ENCODE measurements around the gene VPS13C.

DNA sequence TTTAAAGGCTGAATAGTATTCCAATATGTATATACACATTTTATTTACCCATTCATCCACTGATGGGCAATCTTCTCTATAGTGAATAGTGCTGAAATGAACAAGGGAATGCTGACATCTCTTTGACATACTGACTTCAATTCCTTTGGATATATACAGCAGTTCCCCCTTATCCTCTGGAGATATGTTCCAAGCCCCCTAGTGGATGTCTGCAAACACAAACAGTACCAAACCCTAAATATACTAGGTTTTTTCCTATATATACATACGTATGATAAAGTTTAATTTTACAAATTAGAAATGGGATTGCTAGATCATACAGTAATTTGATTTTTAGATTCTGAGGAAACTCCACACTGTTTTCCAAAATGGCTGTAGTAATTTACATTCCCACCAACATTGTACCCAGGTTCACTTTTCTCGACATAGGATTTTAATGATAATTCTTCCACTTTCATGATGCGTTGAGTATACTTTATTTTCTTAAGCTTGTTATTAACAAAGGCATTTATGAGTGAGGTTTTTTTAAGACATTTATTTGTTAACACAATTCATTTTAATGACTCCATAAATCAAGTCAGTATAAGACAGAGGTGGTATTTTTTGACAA, 38.2 kb downstream of the VPS13C start:
- TF ChIP-seq EZH2 (IDR thresholded peaks at IDR 0.05; ENCODE audit: insufficient read depth, poor library complexity, severe bottlenecking) (no peak), EZH2phosphoT487 (IDR thresholded peaks at IDR 0.05; ENCODE audit: insufficient read depth, low read depth) (no peak)
